Stimulated activated CD8-positive, alpha-beta memory T cell treated with anti-CD3 and anti-CD28 coated beads, Interleukin-15, amount 100 ng/mL, for 48 hours (primary cell): ENCODE results near the gene NPDC1.

ENCODE experiments used
- DNase-seq, 2 donors: peaks; one replicate each; pipeline ENCODE4 v3.0.0-alpha.2; 2020; ENCODE audit warnings: low read depth in 2 of 2

NPDC1 gene

DNA sequence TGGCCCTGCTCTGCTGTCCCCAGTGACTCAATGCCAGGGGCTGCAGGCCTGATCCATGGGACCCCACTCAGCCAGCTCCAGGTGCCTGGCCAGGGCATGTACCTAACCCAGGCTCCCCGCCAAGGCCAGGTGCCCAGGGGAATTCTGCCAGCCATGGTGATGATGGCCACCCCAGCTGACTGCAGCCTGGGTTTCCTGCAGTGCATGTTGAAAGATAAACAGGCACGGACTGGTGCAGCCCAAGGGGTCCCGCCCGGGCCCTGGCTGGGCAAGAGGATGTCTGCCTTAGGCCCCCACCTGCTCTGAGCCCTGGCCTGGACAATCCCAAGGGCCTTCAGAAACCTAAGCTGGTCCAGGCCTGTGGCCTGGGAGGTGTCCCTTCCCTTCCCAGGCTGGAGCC is 19.1 kb downstream of the NPDC1 start:
- DNase-seq, result no peak

DNA sequence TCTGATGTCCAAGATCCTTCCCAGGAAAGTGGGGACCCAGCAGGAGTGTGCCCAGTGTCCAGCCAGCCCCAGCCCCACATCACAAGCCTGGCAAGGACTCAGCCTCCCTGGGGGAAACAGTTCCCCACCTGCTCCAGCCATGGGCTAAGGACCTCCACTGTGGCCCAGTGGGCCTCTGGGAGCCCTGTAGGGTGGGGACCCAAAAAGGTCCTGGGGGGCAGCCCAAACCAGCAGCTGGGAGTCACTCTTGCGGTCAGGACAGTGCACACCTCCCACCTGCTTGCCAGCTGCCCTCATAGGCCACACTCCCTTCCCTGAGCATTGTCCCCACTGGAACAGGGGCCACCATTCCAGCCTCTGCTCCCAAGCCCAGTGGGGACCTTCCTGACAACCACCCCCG is 19.6 kb downstream of the NPDC1 start:
- no peak for DNase-seq

- no peak for DNase-seq
Measured at GRCh38 chr9:137025517-137025966, 20.4 kb downstream of the NPDC1 start.

GRCh38 chr9:137023583-137023991 is 22.4 kb downstream of the NPDC1 start:
- DNase-seq, result no peak

DNA sequence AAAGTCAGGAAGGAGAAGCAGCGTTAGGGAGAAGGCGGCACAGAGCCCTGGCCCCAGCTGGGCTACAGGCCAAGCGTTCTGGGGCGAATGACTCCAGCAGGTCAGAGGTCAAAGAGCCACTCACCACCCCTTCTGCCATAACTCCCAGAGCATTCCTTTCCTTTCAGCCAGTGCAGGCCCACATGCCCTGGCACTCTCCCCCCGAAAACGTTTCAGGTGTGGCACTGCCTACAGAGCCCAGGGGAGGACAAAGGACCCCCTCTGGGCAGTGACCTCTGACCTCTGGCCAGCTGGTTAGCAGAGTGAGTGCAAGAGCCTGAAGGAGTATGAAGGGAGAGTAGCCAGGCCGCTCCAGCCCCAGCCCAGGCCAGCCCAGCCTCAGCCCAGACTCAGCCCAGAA is 22.8 kb downstream of the NPDC1 start:
- no peak for DNase-seq

GRCh38 chr9:137022662-137023008 is 23.3 kb downstream of the NPDC1 start:
- no peak for DNase-seq

DNA sequence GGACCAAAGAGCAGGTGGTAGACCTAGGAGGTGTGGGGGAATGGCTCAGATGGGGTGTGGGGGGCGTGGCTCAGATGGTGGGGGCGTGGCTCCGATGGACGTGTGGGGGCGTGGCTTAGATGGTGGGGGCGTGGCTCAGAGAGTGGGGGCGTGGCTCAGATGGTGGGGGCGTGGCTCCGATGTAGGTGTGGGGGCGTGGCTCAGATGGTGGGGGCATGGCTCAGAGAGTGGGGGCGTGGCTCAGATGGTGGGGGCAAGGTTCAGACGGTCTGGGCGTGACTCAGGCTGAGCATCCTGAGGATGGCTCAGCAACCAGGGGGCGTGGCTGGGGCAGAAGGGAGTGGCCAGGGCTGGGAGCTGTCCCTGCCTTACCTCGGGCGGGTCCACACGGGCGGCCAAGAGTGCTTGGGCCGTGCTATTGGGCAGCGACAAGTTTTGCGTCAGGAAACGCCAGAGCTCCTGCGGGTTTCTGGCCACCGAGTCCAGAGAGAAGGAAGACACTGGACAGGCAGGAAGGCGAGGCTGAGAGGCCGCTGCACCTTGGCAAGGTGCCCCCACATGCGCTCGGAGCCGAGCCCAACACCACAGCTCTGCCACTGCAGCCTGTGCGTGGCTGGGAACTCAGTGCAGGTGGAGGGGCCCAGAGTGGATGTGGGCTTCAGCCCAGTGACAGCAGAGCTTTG is 23.9 kb downstream of the NPDC1 start:
- DNase-seq, result peak; percentile 72 to 78

GRCh38 chr9:137021568-137021978 is 24.4 kb downstream of the NPDC1 start:
- no peak for DNase-seq

DNA sequence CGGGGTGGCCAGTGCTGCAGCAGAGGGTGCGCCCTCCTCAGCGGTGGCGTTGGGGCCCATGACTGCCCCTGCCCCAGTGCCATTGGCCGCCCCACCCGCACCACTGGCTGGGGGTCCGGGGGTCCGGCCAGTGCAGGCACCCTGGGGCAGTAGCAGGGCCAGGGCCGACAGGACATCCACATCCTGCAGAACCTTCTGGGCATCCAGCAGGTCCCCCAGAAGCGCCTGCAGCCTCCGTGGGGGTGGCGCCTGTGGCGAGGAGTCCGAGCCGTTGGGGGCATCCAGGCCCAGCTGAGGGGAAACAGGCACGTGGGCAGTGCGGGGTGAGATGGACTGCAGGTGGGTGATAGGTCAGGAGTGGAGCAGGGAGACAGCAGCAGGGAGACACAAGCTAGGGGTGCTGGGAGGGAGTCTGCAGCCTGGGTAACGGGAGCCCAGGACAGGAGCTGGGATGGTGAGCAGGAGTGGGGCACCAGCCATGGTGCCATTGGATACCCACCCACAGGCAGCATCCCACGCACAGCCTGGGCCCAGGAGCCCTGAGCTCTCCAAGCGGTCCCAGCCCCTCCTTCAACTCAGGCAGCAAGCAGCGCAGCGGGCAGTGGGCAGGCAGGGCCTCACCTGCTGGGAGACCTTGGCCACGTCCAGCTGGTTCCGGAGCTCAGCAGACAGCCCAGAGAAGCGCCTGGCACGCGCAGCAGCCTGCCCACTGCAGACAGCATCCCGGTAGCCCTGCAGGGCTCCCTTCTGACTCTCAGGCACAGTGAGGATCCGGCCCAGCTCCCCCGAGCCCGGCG is 25.0 kb downstream of the NPDC1 start:
- DNase-seq, result no peak

- no peak for DNase-seq
Measured at GRCh38 chr9:137019891-137020683, 25.9 kb downstream of the NPDC1 start.

- DNase-seq, result no peak
Measured at GRCh38 chr9:137018761-137019559, 27.0 kb downstream of the NPDC1 start.

DNA sequence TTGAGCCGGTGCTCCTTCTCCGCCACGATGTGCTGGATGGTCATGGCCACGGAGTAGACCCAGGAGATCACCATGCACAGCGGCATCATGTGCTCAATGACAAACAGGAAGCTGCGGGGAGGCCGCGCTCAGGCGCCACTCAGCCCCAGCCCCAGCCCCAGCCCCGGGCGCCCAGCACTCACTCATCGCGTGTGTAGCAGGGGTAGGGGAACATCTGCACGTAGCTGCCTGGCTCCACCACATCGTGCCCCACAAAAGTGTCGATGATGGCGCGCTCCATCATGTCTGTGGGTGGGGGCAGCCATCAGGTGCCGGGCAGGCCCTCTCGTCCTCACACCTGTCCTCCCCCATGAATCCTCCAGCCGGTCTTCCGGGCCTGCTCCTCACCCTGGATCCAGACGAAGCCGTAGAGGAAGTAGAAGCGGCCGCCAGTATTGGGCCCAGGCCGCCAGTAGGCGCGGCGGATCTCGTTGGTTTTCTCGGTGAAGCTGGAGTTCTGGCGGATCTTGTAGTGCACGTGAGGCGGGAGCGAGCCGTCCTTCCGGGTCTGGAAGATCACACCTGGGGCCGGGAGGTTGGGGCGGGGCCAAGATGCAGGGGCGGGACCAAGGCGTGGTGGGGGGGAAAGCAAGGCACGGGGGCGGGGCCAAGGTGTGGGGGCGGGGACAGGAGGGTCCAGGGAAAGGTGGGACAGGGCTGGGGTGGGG is 28.0 kb downstream of the NPDC1 start:
- DNase-seq, result no peak

GRCh38 chr9:137017071-137017470 is 28.9 kb downstream of the NPDC1 start:
- DNase-seq, result no peak

DNA sequence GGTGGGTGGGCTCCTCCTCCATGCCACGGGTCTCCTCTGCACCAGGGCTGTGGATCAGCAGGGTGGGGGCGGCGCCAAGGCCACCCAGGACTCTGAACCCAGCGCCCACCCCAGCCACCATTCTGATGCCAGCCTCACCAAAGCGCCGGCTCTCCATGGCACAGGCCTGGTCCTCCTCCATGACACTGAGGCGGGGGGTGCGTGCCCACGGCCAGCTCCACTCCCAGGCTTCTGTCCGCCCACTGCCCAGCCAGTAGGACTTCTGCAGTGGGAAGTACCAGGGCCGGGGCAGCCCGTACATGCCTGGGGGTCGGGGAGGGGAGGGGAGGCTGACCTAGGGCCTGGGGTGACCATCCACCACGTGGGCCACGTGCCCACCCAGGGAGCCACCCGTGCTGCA is 29.5 kb downstream of the NPDC1 start:
- no peak for DNase-seq

DNA sequence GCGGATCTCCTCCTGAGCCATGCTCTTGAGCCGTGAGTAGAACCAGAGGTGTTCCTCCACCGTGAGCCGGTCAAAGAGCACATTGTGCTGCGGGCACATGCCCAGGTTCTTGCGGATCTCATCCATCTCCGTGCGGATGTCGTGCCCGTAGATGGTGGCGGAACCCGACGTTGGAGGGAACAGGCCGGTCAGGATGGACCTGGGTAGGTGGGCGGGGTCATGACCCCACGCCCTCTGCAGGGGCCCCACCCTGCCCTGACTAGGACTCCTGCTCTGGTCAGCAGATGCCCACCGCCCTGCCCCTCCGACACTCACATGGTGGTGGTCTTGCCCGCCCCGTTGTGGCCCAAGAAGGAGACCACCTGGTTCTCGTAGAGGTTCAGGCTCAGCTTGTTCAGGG is 30.0 kb downstream of the NPDC1 start:
- DNase-seq, result no peak

GRCh38 chr9:137015540-137015930 is 30.4 kb downstream of the NPDC1 start:
- no peak for DNase-seq

- DNase-seq, result no peak
Measured at GRCh38 chr9:137014776-137015539, 31.0 kb downstream of the NPDC1 start.

GRCh38 chr9:137014166-137014565 is 31.8 kb downstream of the NPDC1 start:
- DNase-seq, result no peak

- DNase-seq, result no peak
Measured at GRCh38 chr9:137013571-137013940, 32.4 kb downstream of the NPDC1 start.
